GM21529 (cell line): ENCODE results near the gene CPA4.

ENCODE experiments used
- ATAC-seq: cut with Tn5 transposase; IDR thresholded peaks from one replicate; pipeline ENCODE4 v1.9.1; 2021; ENCODE audit not compliant: unreplicated experiment

CPA4 gene

GRCh38 chr7:130342701-130343380 lies 49.9 kb downstream of the CPA4 start:
- no peak for ATAC-seq

GRCh38 chr7:130344271-130344866 lies 51.4 kb downstream of the CPA4 start, which contains the start of gene CPA5:
Gene CPA5, plus strand, starts transcription at chr7:130344816. Its CDS starts 1,670 bp downstream, at chr7:130346486.
- no peak for ATAC-seq

GRCh38 chr7:130345136-130345535 lies 52.2 kb downstream of the CPA4 start:
- ATAC-seq = no peak

- ATAC-seq = no peak
These were observed 52.8 kb downstream of the CPA4 start for GRCh38 chr7:130345725-130346124.

GRCh38 chr7:130346177-130346905 lies 53.4 kb downstream of the CPA4 start:
- no peak for ATAC-seq

- ATAC-seq = no peak
These were observed 54.0 kb downstream of the CPA4 start for GRCh38 chr7:130346941-130347340.

- ATAC-seq = no peak
These were observed 57.2 kb downstream of the CPA4 start for GRCh38 chr7:130349911-130350782.

GRCh38 chr7:130350945-130351790 lies 58.2 kb downstream of the CPA4 start:
- ATAC-seq = peak; percentile 57

GRCh38 chr7:130351791-130352090 lies 58.8 kb downstream of the CPA4 start:
- ATAC-seq = no peak

- ATAC-seq = no peak
These were observed 59.5 kb downstream of the CPA4 start for GRCh38 chr7:130352194-130353074.

- no peak for ATAC-seq
These were observed 60.2 kb downstream of the CPA4 start for GRCh38 chr7:130353196-130353595.

- no peak for ATAC-seq
These were observed 63.3 kb downstream of the CPA4 start for GRCh38 chr7:130356121-130356875.

- no peak for ATAC-seq
These were observed 64.1 kb downstream of the CPA4 start for GRCh38 chr7:130356876-130357611.

GRCh38 chr7:130358471-130358870 lies 65.5 kb downstream of the CPA4 start:
- ATAC-seq = no peak

- no peak for ATAC-seq
These were observed 66.4 kb downstream of the CPA4 start for GRCh38 chr7:130359276-130359857.

GRCh38 chr7:130360518-130360917 lies 67.6 kb downstream of the CPA4 start:
- no peak for ATAC-seq

GRCh38 chr7:130361681-130362080 lies 68.7 kb downstream of the CPA4 start:
- ATAC-seq = no peak
